ENCODE data around the gene ANKFY1.

- TF ChIP-seq ZNF274 (IDR thresholded peaks at IDR 0.05; ENCODE audit: low read depth, low read length) (no peak), YY1 (IDR thresholded peaks at IDR 0.05; ENCODE audit: insufficient read depth, insufficient read length) (no peak), SUZ12 (IDR thresholded peaks at IDR 0.05; ENCODE audit: extremely low read depth, insufficient read depth, insufficient read length) (no peak)
Observed at GRCh38 chr17:4204190-4204589, 59.6 kb downstream of the ANKFY1 start.
